SK-N-SH treated with all-trans-retinoic acid at 6 μM for 48 hours (cell line): ENCODE measurements around the gene MYH13.

Experiments
- ATAC-seq: fragments of 200-7000 bp; cut with Tn5 transposase; 3 replicates; pipeline ENCODE4 v1.9.1; 2020; ENCODE audit warnings: mild to moderate bottlenecking, moderate library complexity
- BACH2 ChIP-seq: fragments of 250-450 bp; sonication (Bioruptor Pico); IDR thresholded peaks from 2 replicates; pipeline ENCODE4 v1.9.0; 2021; ENCODE audit warnings: mild to moderate bottlenecking, borderline replicate concordance
- ESRRG ChIP-seq: fragments of 250-450 bp; sonication (Bioruptor Pico); IDR thresholded peaks from 2 replicates; pipeline ENCODE4 v1.6.1; 2021; ENCODE audit warnings: mild to moderate bottlenecking
- GLIS3 ChIP-seq: fragments of 250-450 bp; sonication (Bioruptor Pico); IDR thresholded peaks from 2 replicates; pipeline ENCODE4 v1.5.0; 2020; ENCODE audit warnings: mild to moderate bottlenecking, moderate library complexity
- ISL1 ChIP-seq: fragments of 250-450 bp; sonication (Bioruptor Pico); IDR thresholded peaks from 2 replicates; pipeline ENCODE4 v2.1.2; 2022; ENCODE audit warnings: mild to moderate bottlenecking, moderate library complexity
- PPARA ChIP-seq: fragments of 250-450 bp; sonication (Bioruptor Pico); IDR thresholded peaks from 2 replicates; pipeline ENCODE4 v1.5.0; 2020; ENCODE audit warnings: mild to moderate bottlenecking, borderline replicate concordance
- RARB ChIP-seq: fragments of 250-450 bp; sonication (Bioruptor Pico); IDR thresholded peaks from 2 replicates; pipeline ENCODE4 v1.8.0; 2021; ENCODE audit warnings: mild to moderate bottlenecking, moderate library complexity
- SNAI2 ChIP-seq: fragments of 250-450 bp; sonication (Bioruptor Pico); IDR thresholded peaks from 2 replicates; pipeline ENCODE4 v1.5.0; 2020; ENCODE audit warnings: mild to moderate bottlenecking, moderate library complexity
- TCF4 ChIP-seq: fragments of 250-450 bp; sonication (Bioruptor Pico); IDR thresholded peaks from 2 replicates; pipeline ENCODE4 v1.8.0; 2021; ENCODE audit warnings: mild to moderate bottlenecking, moderate library complexity, borderline replicate concordance
- TOX ChIP-seq: fragments of 250-450 bp; sonication (Bioruptor Pico); IDR thresholded peaks from 2 replicates; pipeline ENCODE4 v1.8.0; 2021; ENCODE audit warnings: mild to moderate bottlenecking, moderate library complexity, borderline replicate concordance
- ZC3H10 ChIP-seq: fragments of 250-450 bp; sonication (Bioruptor Pico); IDR thresholded peaks from 2 replicates; pipeline ENCODE4 v1.5.1; 2021; ENCODE audit warnings: mild to moderate bottlenecking, moderate library complexity
- ZFP30 ChIP-seq: fragments of 450-650 bp; formaldehyde crosslinking; IDR thresholded peaks from 2 replicates; pipeline ENCODE4 v1.5.0; 2022; ENCODE audit warnings: mild to moderate bottlenecking, moderate library complexity
- ZNF565 ChIP-seq: fragments of 450-650 bp; formaldehyde crosslinking; conservative IDR thresholded peaks from 2 replicates; pipeline ENCODE4 v1.5.0; 2020; ENCODE audit warnings: low read depth, mild to moderate bottlenecking, moderate library complexity
- ZNF70 ChIP-seq: fragments of 450-650 bp; formaldehyde crosslinking; IDR thresholded peaks from 2 replicates; pipeline ENCODE4 v1.5.0; 2020; ENCODE audit warnings: mild to moderate bottlenecking, moderate library complexity
- TF ChIP-seq, protein P1 (sequence below): fragments of 250-450 bp; sonication (Bioruptor Pico); IDR thresholded peaks from 2 replicates; pipeline ENCODE4 v1.8.0; 2021; ENCODE audit warnings: low read depth, mild to moderate bottlenecking, moderate library complexity, borderline replicate concordance
- TF ChIP-seq, protein P2 (sequence below): fragments of 250-450 bp; sonication (Bioruptor Pico); IDR thresholded peaks from 2 replicates; pipeline ENCODE4 v1.5.1; 2021; ENCODE audit warnings: mild to moderate bottlenecking, moderate library complexity
- TF ChIP-seq, protein P3 (sequence below): fragments of 250-450 bp; sonication (Bioruptor Pico); IDR thresholded peaks from 2 replicates; pipeline ENCODE4 v1.5.1; 2020; ENCODE audit warnings: low read depth, mild to moderate bottlenecking, moderate library complexity
- TF ChIP-seq, protein P4 (sequence below): fragments of 250-450 bp; sonication (Bioruptor Pico); IDR thresholded peaks from 2 replicates; pipeline ENCODE4 v1.5.0; 2020; ENCODE audit warnings: mild to moderate bottlenecking, moderate library complexity
- TF ChIP-seq, protein P5 (sequence below): fragments of 250-450 bp; sonication (Bioruptor Pico); IDR thresholded peaks from 2 replicates; pipeline ENCODE4 v1.8.0; 2020; ENCODE audit warnings: mild to moderate bottlenecking, moderate library complexity, borderline replicate concordance

Gene MYH13

DNA sequence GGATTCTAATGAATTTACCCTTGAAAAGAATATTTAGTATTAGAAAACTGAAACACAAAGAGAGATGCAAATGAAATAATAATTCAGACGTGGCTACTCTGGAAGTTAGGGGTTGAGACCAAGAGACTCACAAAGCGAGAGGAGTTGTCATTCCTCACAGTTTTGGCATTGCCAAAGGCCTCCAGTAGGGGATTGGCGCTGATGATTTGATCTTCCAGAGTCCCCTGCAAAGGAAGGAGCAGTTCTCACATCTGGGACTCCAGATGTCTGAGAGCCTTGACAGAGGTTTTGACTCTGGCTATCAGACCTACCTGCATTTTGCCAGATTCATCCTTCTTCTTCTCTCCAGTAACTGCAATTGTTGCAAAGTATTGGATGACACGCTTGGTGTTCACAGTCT lies 42.4 kb upstream of the MYH13 start:
- TF ChIP-seq ZFP30 (no peak), TCF4 (CRISPR knock-in tag) (no peak), BACH2 (no peak), GLIS3 (CRISPR knock-in tag) (no peak), PPARA (CRISPR knock-in tag) (no peak), ZNF565 (CRISPR knock-in tag) (no peak), TOX (CRISPR knock-in tag) (no peak), ISL1 (CRISPR knock-in tag) (no peak), RARB (CRISPR knock-in tag) (no peak), ZC3H10 (CRISPR knock-in tag) (no peak), ESRRG (CRISPR knock-in tag) (no peak), SNAI2 (CRISPR knock-in tag) (no peak)
- TF ChIP-seq, protein P1, sequence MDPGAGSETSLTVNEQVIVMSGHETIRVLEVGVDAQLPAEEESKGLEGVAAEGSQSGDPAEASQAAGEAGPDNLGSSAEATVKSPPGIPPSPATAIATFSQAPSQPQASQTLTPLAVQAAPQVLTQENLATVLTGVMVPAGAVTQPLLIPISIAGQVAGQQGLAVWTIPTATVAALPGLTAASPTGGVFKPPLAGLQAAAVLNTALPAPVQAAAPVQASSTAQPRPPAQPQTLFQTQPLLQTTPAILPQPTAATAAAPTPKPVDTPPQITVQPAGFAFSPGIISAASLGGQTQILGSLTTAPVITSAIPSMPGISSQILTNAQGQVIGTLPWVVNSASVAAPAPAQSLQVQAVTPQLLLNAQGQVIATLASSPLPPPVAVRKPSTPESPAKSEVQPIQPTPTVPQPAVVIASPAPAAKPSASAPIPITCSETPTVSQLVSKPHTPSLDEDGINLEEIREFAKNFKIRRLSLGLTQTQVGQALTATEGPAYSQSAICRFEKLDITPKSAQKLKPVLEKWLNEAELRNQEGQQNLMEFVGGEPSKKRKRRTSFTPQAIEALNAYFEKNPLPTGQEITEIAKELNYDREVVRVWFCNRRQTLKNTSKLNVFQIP, result no peak
- TF ChIP-seq, protein P2, sequence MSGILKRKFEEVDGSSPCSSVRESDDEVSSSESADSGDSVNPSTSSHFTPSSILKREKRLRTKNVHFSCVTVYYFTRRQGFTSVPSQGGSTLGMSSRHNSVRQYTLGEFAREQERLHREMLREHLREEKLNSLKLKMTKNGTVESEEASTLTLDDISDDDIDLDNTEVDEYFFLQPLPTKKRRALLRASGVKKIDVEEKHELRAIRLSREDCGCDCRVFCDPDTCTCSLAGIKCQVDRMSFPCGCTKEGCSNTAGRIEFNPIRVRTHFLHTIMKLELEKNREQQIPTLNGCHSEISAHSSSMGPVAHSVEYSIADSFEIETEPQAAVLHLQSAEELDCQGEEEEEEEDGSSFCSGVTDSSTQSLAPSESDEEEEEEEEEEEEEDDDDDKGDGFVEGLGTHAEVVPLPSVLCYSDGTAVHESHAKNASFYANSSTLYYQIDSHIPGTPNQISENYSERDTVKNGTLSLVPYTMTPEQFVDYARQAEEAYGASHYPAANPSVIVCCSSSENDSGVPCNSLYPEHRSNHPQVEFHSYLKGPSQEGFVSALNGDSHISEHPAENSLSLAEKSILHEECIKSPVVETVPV (CRISPR knock-in tag), result no peak
- TF ChIP-seq, protein P3, sequence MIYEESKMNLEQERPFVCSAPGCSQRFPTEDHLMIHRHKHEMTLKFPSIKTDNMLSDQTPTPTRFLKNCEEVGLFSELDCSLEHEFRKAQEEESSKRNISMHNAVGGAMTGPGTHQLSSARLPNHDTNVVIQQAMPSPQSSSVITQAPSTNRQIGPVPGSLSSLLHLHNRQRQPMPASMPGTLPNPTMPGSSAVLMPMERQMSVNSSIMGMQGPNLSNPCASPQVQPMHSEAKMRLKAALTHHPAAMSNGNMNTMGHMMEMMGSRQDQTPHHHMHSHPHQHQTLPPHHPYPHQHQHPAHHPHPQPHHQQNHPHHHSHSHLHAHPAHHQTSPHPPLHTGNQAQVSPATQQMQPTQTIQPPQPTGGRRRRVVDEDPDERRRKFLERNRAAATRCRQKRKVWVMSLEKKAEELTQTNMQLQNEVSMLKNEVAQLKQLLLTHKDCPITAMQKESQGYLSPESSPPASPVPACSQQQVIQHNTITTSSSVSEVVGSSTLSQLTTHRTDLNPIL (CRISPR knock-in tag), result no peak
- no peak for ATAC-seq

DNA sequence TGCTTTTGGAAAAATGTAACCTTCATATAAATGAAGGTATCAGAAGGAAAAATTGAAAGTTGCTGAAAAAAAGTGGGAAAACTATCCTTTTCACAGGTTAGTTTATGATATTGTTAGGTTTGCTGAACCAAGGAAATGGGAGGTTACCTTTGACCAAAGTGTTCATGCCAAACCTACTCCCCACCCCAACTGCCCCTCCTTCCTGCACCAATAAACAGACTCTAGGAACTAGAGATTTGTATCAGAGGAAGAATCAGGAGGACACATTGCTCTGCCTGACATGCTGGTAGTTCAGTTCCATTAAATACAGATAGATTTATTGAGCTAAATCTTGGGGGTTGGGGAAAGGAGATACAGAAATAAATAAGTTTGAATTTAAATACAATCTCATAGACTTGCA lies 30.8 kb upstream of the MYH13 start:
- ATAC-seq, result no peak
- TF ChIP-seq, protein P4, sequence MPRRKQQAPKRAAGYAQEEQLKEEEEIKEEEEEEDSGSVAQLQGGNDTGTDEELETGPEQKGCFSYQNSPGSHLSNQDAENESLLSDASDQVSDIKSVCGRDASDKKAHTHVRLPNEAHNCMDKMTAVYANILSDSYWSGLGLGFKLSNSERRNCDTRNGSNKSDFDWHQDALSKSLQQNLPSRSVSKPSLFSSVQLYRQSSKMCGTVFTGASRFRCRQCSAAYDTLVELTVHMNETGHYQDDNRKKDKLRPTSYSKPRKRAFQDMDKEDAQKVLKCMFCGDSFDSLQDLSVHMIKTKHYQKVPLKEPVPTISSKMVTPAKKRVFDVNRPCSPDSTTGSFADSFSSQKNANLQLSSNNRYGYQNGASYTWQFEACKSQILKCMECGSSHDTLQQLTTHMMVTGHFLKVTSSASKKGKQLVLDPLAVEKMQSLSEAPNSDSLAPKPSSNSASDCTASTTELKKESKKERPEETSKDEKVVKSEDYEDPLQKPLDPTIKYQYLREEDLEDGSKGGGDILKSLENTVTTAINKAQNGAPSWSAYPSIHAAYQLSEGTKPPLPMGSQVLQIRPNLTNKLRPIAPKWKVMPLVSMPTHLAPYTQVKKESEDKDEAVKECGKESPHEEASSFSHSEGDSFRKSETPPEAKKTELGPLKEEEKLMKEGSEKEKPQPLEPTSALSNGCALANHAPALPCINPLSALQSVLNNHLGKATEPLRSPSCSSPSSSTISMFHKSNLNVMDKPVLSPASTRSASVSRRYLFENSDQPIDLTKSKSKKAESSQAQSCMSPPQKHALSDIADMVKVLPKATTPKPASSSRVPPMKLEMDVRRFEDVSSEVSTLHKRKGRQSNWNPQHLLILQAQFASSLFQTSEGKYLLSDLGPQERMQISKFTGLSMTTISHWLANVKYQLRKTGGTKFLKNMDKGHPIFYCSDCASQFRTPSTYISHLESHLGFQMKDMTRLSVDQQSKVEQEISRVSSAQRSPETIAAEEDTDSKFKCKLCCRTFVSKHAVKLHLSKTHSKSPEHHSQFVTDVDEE (CRISPR knock-in tag), result no peak

DNA sequence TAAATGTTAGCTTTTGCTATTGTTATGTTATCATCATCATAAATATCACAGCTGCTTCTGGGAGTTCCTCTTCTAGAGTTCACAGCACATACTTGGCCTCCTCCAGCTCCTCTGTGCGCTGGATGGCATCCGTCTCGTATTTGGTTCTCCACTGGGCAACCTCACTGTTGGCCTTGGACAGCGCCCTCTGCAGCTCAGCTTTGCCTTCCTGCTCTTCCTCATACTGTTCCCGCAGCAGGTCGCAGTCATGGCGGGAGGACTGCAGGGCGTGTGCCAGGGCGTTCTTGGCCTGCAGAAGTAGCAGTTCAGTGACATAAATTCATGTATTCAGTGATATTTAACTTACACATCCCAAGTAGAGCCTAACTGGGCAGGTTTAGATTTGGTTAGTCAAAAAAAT lies 25.5 kb upstream of the MYH13 start:
- TF ChIP-seq SNAI2 (CRISPR knock-in tag) (no peak), RARB (CRISPR knock-in tag) (no peak), ZNF70 (no peak), ISL1 (CRISPR knock-in tag) (no peak), ZFP30 (no peak)
- TF ChIP-seq, protein P3 (CRISPR knock-in tag), result no peak
- TF ChIP-seq, protein P5, sequence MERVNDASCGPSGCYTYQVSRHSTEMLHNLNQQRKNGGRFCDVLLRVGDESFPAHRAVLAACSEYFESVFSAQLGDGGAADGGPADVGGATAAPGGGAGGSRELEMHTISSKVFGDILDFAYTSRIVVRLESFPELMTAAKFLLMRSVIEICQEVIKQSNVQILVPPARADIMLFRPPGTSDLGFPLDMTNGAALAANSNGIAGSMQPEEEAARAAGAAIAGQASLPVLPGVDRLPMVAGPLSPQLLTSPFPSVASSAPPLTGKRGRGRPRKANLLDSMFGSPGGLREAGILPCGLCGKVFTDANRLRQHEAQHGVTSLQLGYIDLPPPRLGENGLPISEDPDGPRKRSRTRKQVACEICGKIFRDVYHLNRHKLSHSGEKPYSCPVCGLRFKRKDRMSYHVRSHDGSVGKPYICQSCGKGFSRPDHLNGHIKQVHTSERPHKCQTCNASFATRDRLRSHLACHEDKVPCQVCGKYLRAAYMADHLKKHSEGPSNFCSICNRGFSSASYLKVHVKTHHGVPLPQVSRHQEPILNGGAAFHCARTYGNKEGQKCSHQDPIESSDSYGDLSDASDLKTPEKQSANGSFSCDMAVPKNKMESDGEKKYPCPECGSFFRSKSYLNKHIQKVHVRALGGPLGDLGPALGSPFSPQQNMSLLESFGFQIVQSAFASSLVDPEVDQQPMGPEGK (CRISPR knock-in tag), result no peak
- ATAC-seq, result no peak
